ENCODE results near the gene PPP1R15A.
A peak's percentile ranks its signal among the peaks of the same experiment; 100 is the strongest.
"Not testable (repeated sequence)": the region's sequence is repeated elsewhere in the genome, so short reads cannot be mapped to it uniquely, and the experiment has no call there.

The PPP1R15A gene

DNA sequence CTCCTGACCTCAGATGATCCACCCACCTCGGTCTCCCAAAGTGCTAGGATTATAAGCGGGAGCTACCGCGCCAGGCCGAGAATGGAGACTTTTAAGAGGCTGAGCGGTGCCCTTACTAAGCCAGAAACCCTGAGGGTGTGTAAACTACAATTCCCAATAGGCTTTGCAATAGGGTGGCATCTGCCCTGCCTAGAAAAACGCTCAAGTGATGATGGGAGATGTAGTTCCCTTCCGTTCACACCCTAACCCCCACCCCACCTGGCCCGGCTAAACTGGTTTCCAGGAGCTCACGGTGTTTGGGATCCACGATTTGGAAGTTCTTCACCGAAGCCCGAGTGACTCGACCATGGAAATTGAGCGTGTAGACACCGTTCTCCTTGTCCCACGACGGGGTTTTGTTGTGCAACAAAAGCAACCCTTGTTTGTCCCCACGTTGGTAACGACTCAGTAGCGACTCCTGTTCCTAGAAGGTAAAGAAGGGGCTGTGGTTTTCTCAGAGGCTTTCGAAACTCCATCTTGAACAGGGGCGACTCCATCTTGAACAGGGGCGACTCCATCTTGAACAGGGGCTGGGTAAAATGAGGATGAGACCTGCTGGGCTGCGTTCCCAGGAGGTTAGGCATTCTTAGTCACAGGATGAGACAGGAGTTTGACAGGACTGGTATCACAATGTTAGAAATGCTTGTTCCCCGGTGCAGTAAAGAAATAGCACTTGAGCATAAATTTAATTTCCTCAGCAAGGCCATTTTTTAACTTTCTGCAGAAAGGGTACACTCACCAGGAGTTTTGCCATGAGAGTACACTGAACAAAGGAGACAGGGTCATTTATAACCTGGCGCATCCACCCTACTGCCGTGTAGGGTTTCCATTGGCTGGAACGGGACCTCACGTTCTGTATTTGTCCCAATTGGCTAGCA is 9.8 kb downstream of the PPP1R15A start:
- no peak for DNase-seq (ENCODE audit: low spot score)

DNA sequence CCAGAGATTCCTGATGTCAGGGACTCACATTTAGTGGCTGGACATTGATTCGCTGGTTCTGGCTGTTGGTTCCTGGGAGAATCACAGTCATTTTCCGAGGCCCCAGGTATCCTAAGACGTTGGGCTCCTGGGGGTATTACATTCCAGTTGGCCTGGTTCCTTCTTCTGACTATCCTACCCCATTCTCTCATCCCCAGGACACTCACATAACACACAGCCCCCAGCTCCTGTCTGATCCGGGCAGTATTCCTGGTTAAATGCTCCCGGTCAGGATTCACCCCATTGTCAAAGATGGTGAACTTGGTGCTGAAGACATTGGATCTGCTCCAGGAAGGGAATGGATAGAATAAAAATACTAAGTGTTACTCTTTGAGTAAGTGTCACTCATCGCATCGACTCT is 11.5 kb downstream of the PPP1R15A start:
- DNase-seq (ENCODE audit: low spot score), result no peak

DNA sequence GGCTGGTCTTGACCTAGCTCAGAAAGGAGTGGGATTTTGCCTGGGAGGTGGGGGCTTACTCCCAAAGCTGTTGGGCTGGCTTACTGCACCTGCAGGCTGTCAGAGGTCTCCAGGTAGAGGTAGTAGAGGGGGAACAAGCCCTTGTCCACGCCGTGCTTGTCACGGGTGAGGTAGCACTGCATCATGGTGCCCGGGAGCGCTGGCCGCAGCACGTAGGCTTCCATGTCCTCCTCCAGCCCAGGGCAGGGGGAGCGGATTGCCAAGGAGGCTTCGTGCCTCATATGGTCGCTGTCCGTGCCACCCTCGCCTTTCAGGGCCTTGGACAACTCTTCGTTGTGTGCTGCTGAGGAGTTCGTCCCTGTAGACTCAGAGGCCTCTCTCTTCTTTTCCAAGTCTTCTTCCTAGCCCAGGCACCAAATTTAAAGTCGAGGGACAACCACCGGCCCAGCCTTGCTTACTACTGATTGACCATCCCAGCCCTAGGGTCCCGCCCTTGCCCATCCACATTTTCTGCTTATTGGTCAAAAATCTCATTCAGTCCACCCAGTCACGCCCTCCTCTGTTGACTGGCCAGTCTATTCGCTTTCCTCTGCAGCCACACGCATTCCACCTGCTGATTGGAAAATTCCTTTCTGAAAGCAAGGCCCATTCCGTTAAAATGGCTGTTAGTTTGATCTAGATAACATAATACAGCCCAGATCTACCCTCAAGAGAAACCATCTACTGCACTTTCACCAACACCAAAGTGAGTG is 15.8 kb downstream of the PPP1R15A start:
- DNase-seq (ENCODE audit: low spot score), result no peak

DNA sequence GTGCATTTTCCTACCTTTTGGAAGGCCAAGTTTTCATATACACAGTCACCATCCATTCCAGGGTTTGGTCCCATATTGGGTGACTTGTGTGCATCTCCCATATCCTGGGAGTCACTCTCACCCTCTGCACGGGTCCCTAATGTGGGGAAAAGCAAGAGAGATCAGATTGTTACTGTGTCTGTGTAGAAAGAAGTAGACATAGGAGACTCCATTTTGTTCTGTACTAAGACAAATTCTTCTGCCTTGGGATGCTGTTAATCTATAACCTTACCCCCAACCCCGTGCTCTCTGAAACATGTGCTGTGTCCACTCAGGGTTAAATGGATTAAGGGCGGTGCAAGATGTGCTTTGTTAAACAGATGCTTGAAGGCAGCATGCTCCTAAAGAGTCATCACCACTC is 17.3 kb downstream of the PPP1R15A start:
- not testable (repeated sequence) for DNase-seq (ENCODE audit: low spot score)

DNA sequence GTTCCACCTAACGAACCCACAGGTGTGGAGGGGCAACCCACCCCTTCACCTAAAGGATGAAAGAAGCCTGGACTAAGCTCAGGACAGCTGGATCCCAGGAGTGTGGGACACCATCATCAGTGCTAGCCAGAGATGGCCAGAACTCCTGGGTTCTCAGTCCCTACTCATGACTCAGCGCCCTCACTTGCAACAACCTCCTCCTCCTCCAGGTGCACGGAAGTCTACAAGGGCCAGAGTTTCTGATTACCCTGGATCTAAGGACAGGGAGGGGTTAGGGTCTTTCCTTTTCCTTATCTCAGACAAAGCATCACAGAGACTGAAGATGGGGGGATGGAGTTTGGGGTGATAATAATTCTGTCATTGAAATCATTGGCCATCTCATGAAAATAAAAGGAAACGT is 18.3 kb downstream of the PPP1R15A start:
- no peak for DNase-seq (ENCODE audit: low spot score)

DNA sequence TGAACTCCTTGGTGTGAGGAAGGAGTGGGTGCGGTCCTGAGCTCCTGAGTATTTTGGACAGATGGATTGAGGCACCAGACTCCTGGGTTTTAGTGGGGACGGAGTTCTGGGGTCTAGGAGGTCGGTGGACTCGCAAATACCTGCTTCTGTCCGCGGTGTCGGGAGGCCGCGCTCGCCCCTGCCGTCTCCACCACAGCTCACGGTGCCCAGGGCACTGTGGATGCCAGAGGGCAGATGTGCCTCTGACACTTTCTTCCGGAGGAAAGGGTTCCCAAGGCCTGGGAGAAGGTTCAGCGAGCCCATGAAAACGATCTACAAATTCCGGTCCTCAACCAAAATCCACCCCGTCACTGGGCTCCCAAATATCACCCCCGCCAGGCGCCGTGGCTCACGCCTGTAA is 23.0 kb downstream of the PPP1R15A start:
- no peak for DNase-seq (ENCODE audit: low spot score)

DNA sequence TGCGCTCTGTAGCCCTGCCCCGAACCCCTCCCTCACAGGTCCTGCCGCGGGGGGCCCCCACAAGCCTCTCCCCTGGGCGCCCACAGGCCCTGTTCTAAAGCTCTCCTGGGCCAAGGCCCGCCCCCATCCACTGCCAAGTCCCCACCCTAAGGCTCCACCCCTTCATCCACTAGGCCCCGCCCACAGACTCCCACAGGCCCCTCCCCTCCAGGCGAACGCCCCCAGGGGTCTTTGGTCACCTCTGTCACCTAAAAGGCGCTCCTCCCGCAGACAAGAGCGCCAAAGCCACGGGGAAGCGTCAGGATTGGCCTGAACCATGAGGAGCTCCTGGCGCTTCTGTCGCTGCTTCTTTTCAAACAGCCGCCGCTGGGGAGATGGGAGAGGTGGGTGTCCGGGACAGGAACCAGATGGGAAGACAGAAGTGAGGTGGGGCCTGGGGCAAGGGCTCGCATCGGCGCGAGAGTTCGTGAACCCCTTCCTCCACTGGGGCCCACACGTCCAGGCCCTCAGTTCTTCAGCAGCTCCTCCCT is 24.0 kb downstream of the PPP1R15A start:
- DNase-seq (ENCODE audit: low spot score), result no peak

DNA sequence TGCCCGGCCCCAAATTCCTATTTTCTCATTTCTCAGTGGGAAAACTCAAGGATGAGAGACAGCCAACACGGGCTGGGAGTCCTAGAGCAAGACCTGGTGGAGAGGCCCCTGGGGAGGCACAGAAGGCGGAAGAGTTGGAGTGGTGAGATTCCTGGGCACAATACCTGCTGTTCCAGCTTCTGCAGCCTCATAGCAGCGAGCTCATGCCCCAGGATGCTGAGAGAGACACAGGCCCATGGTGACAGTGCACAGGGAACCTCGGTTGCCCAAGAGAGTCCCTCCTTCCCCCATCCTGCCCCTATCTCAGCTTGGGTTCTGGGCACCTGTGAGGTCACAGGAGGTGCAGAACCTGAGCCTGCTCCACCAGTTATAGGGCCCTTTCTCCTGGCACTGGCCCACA is 25.0 kb downstream of the PPP1R15A start:
- no peak for DNase-seq (ENCODE audit: low spot score)

DNA sequence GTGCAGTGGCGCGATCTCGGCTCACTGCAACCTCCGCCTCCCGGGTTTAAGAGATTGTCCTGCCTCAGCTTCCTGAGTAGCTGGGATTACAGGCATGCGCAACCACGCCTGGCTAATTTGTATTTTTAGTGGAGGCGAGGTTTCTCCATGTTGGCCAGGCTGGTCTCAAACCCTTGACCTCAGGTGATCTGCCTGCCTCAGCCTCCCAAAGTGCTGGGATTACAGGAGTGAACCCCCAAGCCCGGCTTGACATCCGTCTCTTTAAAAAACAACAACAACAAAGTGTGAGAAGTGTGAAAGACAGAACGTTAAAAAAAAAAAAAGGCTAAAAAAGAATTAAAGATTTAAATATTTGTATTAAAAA is 27.1 kb downstream of the PPP1R15A start:
- not testable (repeated sequence) for DNase-seq (ENCODE audit: low spot score)

DNA sequence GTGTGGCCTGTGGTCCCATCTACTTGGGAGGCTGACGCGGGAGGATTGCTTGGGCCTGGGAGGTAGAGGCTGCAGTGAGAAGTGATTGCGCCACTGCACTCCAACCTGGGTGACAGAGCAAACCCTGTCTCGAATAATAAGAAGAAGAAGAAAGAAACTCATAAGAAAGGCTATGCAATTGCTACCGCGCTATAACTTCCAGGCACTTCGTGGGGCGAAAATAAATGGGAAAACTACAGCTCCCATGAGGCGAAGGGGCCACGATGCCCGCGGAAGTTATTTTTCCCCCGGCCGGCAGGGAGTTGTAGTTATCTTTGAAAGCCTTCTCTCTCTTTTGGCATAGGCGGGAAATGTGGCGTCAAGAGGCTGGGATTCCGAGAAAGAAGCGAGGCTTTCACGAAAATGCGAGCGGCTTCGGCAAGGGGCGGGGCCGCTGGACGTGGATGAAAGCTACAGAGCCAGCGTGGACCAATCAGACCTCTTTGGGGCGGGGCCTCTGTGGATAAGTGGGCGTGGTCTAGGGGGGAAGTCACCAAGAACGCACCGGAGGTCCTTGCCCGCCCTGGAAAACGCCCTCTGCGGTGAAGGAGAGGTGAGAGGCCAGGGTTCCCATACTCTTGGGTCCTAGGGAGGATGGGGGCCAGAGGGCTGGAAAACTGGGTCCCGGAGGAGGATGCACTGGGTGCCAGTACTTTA is 27.7 kb downstream of the PPP1R15A start, which contains the start of gene NUCB1:
Gene NUCB1 (plus strand): TSS at position 532 of the 696 bp plus-strand sequence. CDS start 485 bp downstream, outside the sequence.
- DNase-seq (ENCODE audit: low spot score), result peak; percentile 99

DNA sequence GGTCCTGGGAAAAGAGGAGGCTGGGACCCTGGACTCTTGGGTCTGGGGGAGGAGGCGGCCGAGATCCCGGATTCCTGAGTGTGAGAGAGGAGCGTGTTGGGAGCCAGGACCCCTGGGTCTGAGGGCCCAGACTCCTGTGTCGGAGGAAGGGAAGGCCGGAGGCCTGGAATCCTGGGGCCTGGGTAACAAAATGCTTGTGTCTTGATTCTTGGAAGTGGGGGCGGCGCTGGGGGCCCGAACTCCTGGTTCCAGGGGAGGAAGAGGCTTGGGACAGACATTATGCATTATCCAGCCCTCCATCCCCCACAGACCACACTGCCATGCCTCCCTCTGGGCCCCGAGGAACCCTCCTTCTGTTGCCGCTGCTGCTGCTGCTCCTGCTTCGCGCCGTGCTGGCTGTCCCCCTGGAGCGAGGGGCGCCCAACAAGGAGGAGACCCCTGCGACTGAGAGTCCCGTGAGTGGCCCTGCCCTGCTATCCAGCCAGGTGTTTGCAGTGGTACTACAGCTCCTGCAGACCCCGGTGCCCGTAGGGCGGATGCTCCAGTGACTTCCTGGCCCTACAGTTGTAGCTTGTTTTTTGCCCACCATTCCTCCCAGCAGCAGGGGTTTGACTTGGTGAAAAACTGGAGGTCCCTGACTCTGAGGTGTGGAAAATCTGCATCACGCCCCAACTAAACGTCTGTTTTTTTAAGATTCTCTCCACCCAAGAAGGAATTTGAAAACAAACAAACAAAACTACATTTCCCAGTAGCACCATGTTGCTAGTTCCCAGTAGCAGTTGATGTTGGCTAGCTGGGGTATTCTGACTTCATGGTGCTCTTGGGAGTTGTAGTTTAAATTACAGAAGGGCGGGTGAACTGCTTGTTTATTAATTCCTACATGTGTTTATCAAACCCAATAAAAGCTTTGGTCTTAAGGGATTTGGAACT is 28.5 kb downstream of the PPP1R15A start:
- DNase-seq (ENCODE audit: low spot score), result no peak

DNA sequence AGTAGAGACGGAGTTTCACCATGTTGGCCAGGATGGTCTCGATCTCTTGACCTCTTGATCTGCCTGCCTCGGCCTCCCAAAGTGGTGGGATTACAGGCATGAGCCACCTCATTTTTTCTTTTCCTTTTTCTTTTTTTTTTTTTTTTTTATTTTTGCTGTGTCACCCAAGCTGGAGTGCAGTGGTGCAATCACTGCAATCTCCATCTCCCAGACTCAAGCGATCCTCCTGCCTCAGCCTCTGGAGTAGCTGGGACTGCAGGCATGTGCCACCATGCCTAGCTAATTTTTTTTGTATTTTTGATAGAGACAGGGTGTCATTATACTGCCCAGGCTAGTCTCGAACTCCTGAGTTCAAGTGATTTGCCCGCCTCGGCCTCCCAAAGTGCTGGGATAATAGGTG is 30.1 kb downstream of the PPP1R15A start:
- not testable (repeated sequence) for DNase-seq (ENCODE audit: low spot score)

DNA sequence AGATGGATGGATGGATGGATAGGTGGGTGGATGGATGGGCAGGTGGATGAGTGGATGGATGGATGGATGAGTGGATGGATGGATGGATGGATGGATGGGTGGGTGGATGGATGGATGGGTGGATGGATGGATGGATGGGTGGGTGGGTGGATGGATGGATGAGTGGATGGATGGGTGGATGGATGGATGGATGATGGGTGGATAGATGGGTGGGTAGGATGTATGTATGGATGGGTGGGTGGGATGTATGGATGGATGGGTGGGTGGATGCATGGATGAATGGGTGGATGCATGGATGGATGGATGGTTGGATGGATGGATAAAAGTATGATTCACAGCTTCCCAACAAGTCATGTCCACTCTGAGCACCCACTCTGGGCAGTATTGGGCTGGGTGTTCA is 31.6 kb downstream of the PPP1R15A start:
- not testable (repeated sequence) for DNase-seq (ENCODE audit: low spot score)

DNA sequence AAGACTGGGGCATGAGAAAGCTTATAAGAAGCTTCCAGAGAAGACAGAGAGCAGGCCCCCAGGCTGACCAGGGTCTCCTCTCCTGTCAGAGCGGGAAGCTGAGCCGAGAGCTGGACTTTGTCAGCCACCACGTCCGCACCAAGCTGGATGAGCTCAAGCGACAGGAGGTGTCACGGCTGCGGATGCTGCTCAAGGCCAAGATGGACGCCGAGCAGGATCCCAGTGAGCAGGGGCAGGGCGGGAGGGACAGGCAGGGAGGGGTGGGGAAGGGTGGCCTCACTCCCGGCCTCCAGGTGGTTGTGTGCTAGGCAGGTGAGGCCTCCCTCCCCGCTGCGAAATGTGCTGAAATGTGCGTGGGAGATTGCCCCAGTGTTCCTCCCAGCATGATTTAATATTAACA is 33.4 kb downstream of the PPP1R15A start:
- no peak for DNase-seq (ENCODE audit: low spot score)

DNA sequence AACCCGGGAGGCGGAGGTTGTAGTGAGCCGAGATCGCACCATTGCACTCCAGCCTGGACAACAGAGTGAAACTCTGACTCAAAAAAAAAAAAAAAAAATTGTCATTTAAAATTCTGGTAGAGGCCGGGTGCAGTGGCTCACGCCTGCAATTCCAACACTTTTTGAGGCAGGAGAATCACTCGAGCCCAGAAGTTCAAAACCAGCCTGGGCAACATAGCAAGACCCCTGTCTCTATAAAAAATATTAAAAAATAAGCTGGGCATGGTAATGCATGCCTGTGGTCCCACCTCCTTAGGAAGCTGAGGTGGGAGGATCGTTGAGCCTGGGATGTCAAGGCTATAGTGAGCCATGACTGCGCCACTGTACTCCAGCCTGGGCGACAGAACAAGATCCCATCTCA is 34.1 kb downstream of the PPP1R15A start:
- DNase-seq (ENCODE audit: low spot score), result no peak

DNA sequence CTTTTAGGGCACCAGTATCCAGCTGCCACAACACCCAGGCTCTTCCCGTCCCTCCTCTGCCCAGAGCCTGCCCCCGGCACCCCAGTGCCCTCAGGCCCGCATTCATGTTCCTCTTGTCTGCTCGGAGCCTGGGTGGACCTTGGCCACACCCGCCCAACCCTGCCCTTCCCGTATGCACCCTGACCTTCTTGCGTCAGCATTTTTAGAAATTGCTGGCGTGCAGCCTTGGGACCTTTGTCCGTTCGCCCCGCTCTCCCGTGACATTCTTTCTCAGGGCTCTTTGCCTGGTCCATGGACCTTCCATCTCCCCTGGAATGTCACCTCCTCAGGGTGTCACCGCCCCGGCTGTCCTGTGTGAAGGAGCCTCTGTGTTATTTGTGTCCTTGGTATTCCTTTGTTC is 35.5 kb downstream of the PPP1R15A start:
- DNase-seq (ENCODE audit: low spot score), result no peak

DNA sequence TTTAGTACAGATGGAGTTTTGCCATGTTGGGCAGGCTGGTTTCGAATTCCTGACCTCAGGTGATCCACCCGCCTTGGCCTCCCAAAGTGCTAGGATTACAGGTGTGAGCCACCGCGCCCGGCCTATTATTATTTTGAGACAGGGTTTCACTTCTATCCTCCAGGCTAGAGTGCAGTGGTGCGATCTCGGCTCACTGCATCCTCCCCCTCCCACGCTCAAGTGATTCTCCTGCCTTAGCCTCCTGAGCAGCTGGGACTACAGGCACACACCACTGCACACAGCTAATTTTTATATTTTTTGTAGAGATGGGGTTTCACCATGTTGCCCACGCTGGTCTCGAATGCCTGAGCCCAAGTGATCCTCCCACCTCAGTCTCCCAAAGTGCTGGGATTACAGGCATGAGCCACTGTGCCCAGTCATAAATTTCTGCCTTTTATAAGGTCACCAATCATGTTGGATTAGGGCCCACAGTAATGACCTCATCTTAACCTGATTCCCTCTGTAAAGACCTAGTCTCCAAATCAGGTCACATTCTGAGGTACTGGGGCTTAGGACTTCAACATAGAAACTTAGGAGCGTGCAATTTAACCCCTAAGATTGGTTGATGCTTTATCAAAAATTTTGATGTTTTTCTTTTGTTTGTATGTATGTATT is 37.3 kb downstream of the PPP1R15A start:
- DNase-seq (ENCODE audit: low spot score), result not testable (repeated sequence)

DNA sequence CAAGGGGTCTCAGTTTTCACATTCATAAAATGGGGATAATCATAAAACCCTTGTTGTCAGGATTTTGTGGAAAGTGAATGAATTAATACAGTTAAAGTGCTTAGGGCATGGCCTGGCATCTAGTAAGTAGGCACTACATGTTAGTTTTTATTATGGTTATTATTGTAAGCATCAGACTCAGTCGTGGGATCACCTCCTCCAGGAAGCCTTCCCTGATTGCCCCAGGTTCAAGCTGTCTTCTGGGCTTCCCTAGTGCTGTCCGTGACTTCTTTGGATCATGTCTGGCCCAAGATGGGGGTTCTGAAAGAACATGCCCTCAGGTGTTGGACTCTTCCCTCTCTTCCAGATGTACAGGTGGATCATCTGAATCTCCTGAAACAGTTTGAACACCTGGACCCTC is 38.6 kb downstream of the PPP1R15A start:
- no peak for DNase-seq (ENCODE audit: low spot score)

DNA sequence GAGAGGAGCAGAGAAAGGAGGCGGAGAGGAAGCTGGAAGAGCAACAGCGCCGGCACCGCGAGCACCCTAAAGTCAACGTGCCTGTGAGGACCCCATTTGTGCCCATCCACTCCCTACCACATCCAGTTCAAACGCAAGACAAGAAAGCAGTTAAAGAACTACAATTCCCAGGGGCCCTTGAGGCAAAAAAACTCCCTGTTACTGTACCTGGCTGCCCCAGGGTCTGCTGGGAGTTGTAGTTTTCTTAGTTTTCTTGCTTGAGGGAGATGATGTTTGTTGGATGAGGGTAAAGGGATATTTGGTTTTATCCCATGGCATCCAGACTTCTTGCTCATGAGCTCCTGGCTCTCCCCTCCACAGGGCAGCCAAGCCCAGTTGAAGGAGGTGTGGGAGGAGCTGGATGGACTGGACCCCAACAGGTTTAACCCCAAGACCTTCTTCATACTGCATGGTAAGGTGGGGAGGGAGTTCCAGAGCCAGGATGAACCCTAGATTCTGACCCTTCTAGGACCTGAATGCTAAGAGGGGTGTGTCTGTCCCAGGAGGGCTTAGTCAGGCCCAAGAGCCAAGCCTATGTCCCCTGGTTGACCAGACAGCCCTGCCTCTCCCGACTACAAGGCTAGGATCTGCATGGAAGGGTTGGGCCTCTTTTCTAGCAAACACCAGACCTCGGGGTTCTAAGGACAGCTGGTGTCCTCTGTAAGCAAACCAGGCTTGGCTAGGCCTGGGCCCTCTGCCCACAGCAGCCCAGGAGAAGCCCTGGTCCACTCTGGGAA is 41.1 kb downstream of the PPP1R15A start:
- no peak for DNase-seq (ENCODE audit: low spot score)

DNA sequence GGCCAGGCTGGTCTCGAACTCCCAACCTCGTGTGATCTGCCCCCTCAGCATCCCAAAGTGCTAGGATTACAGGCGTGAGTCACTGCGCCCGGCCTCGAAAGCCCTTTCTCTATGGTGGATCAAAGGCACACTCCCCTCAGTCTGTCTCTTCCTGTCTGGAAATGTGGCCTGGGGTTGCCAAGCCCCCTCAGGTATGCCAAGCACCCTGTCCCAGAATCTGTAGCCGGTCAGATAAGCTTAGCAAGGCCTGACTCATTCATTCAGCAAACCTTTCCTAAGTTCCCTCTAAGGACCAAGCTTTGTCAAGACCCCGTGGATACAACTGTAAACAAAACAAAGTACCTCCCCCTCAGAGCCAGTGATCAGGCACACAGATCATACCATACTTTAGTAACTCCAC is 42.0 kb downstream of the PPP1R15A start:
- no peak for DNase-seq (ENCODE audit: low spot score)

All from putamen (tissue), 1 donor.